Measurements from ENCODE around the gene POU6F2. TPM values are rescaled to one million over a fixed set of nuclear protein-coding genes. Genes with fewer than 3 reads are reported as not detected.

The POU6F2 gene
- polyA plus RNA-seq, 6 donors from 2014 or later, result not detected

GRCh38 chr7:39197831-39198230, 220.1 kb downstream of the POU6F2 start:
- Mint-ChIP-seq H3K9me3 (peaks cover 0 to 5% (median 0%) of the 10 kb centered on the region in 7 donors), H3K27me3 (peaks cover 0 to 6% (median under 1%) of the 10 kb centered on the region in 3 donors), H3K27ac (no peak overlapping the region), H3K36me3 (no peaks in the 10 kb centered on the region), H3K4me1 (no peaks in the 10 kb centered on the region), H3K4me3 (no peak overlapping the region)
- ATAC-seq (ENCODE audit: low read depth in 2 of 2) (no peak), DNase-seq (no peak)

- Mint-ChIP-seq H3K36me3 (no peaks in the 10 kb centered on the region), H3K4me1 (no peaks in the 10 kb centered on the region), H3K27ac (no peak overlapping the region), H3K9me3 (peaks cover 0 to 5% (median under 1%) of the 10 kb centered on the region in 7 donors), H3K27me3 (peaks cover 0 to 6% (median 2%) of the 10 kb centered on the region in 3 donors), H3K4me3 (no peak overlapping the region)
- DNase-seq (no peak), ATAC-seq (ENCODE audit: low read depth in 2 of 2) (no peak)
Measured at GRCh38 chr7:39198556-39198955, 220.8 kb downstream of the POU6F2 start.

- peaks cover 0 to 5% (median 1%) of the 10 kb centered on the region in 7 donors for H3K9me3 Mint-ChIP-seq
- H3K27me3 Mint-ChIP-seq, result peaks cover 0 to 6% (median 4%) of the 10 kb centered on the region in 3 donors
- ATAC-seq (ENCODE audit: low read depth in 2 of 2) (no peak), DNase-seq (no peak)
- H3K27ac Mint-ChIP-seq, result no peak overlapping the region
- H3K4me1 Mint-ChIP-seq, result no peaks in the 10 kb centered on the region
- H3K4me3 Mint-ChIP-seq, result no peak overlapping the region
- no peaks in the 10 kb centered on the region for H3K36me3 Mint-ChIP-seq
Measured at GRCh38 chr7:39199006-39199405, 221.3 kb downstream of the POU6F2 start.

GRCh38 chr7:39199951-39200350, 222.2 kb downstream of the POU6F2 start:
- no peak for ATAC-seq (ENCODE audit: low read depth in 2 of 2)
- Mint-ChIP-seq H3K9me3 (peaks cover 0 to 1% (median 0%) of the 10 kb centered on the region in 7 donors), H3K4me1 (no peaks in the 10 kb centered on the region), H3K36me3 (no peaks in the 10 kb centered on the region), H3K27me3 (peaks cover 0 to 6% (median 4%) of the 10 kb centered on the region in 3 donors), H3K4me3 (no peak overlapping the region), H3K27ac (no peak overlapping the region)
- no peak for DNase-seq

- Mint-ChIP-seq H3K36me3 (no peaks in the 10 kb centered on the region), H3K27ac (no peak overlapping the region), H3K27me3 (peaks cover 0 to 6% (median 4%) of the 10 kb centered on the region in 3 donors), H3K4me3 (no peak overlapping the region), H3K9me3 (peaks cover 0 to 1% (median 0%) of the 10 kb centered on the region in 7 donors), H3K4me1 (no peaks in the 10 kb centered on the region)
- DNase-seq (no peak), ATAC-seq (ENCODE audit: low read depth in 2 of 2) (no peak)
Measured at GRCh38 chr7:39202041-39202440, 224.3 kb downstream of the POU6F2 start.

- DNase-seq (no peak), ATAC-seq (ENCODE audit: low read depth in 2 of 2) (no peak)
- H3K36me3 Mint-ChIP-seq, result no peaks in the 10 kb centered on the region
- H3K27me3 Mint-ChIP-seq, result peaks cover 0 to 12% (median 4%) of the 10 kb centered on the region in 3 donors
- no peaks in the 10 kb centered on the region for H3K4me1 Mint-ChIP-seq
- H3K9me3 Mint-ChIP-seq, result peaks cover 0 to 5% (median 0%) of the 10 kb centered on the region in 7 donors
- H3K27ac Mint-ChIP-seq, result no peak overlapping the region
- no peak overlapping the region for H3K4me3 Mint-ChIP-seq
Measured at GRCh38 chr7:39210362-39210761, 232.7 kb downstream of the POU6F2 start.

GRCh38 chr7:39211581-39211980, 233.9 kb downstream of the POU6F2 start:
- DNase-seq, result no peak
- Mint-ChIP-seq H3K4me3 (no peak overlapping the region), H3K27ac (no peak overlapping the region), H3K36me3 (no peaks in the 10 kb centered on the region), H3K4me1 (no peaks in the 10 kb centered on the region), H3K27me3 (peaks cover 0 to 12% (median 4%) of the 10 kb centered on the region in 3 donors), H3K9me3 (peaks cover 0 to 5% (median 0%) of the 10 kb centered on the region in 7 donors)
- no peak for ATAC-seq (ENCODE audit: low read depth in 2 of 2)

GRCh38 chr7:39212876-39213275, 235.2 kb downstream of the POU6F2 start:
- Mint-ChIP-seq H3K9me3 (peaks cover 0 to 5% (median 0%) of the 10 kb centered on the region in 7 donors), H3K27ac (no peak overlapping the region), H3K4me3 (no peak overlapping the region), H3K36me3 (no peaks in the 10 kb centered on the region), H3K4me1 (no peaks in the 10 kb centered on the region), H3K27me3 (peaks cover 0 to 12% (median 4%) of the 10 kb centered on the region in 3 donors)
- ATAC-seq (ENCODE audit: low read depth in 2 of 2) (no peak), DNase-seq (no peak)

- Mint-ChIP-seq H3K27ac (no peak overlapping the region), H3K36me3 (no peaks in the 10 kb centered on the region), H3K4me3 (no peak overlapping the region), H3K4me1 (no peaks in the 10 kb centered on the region), H3K9me3 (peaks cover 0 to 7% (median 0%) of the 10 kb centered on the region in 7 donors), H3K27me3 (peaks cover 0 to 6% (median 6%) of the 10 kb centered on the region in 3 donors)
- DNase-seq (no peak), ATAC-seq (ENCODE audit: low read depth in 2 of 2) (no peak)
Measured at GRCh38 chr7:39217783-39218182, 240.1 kb downstream of the POU6F2 start.

- Mint-ChIP-seq H3K4me3 (no peak overlapping the region), H3K4me1 (no peaks in the 10 kb centered on the region), H3K36me3 (no peaks in the 10 kb centered on the region), H3K27me3 (peaks cover 0 to 6% (median 6%) of the 10 kb centered on the region in 3 donors), H3K27ac (no peak overlapping the region), H3K9me3 (peaks cover 0 to 7% (median 0%) of the 10 kb centered on the region in 7 donors)
- no peak for DNase-seq
- no peak for ATAC-seq (ENCODE audit: low read depth in 2 of 2)
Measured at GRCh38 chr7:39219869-39220268, 242.2 kb downstream of the POU6F2 start.

- DNase-seq, result no peak
- peaks cover 0 to 17% (median 6%) of the 10 kb centered on the region in 3 donors for H3K27me3 Mint-ChIP-seq
- ATAC-seq (ENCODE audit: low read depth in 2 of 2), result no peak
- H3K4me3 Mint-ChIP-seq, result no peak overlapping the region
- H3K27ac Mint-ChIP-seq, result no peak overlapping the region
- H3K36me3 Mint-ChIP-seq, result no peaks in the 10 kb centered on the region
- peaks cover 0 to 7% (median 0%) of the 10 kb centered on the region in 7 donors for H3K9me3 Mint-ChIP-seq
- no peaks in the 10 kb centered on the region for H3K4me1 Mint-ChIP-seq
Measured at GRCh38 chr7:39221901-39222300, 244.2 kb downstream of the POU6F2 start.

- peaks cover 0 to 11% (median 0%) of the 10 kb centered on the region in 3 donors for H3K27me3 Mint-ChIP-seq
- no peak for DNase-seq
- H3K9me3 Mint-ChIP-seq, result no peaks in the 10 kb centered on the region
- no peak overlapping the region for H3K27ac Mint-ChIP-seq
- no peak overlapping the region for H3K4me3 Mint-ChIP-seq
- H3K4me1 Mint-ChIP-seq, result no peaks in the 10 kb centered on the region
- no peaks in the 10 kb centered on the region for H3K36me3 Mint-ChIP-seq
- no peak for ATAC-seq (ENCODE audit: low read depth in 2 of 2)
Measured at GRCh38 chr7:39228946-39229345, 251.2 kb downstream of the POU6F2 start.

- H3K4me1 Mint-ChIP-seq, result no peaks in the 10 kb centered on the region
- H3K27ac Mint-ChIP-seq, result no peak overlapping the region
- ATAC-seq (ENCODE audit: low read depth in 2 of 2), result no peak
- peaks cover 0 to 4% (median 0%) of the 10 kb centered on the region in 7 donors for H3K9me3 Mint-ChIP-seq
- DNase-seq, result no peak
- H3K4me3 Mint-ChIP-seq, result no peak overlapping the region
- H3K27me3 Mint-ChIP-seq, result peaks cover 0 to 8% (median 0%) of the 10 kb centered on the region in 3 donors
- H3K36me3 Mint-ChIP-seq, result no peaks in the 10 kb centered on the region
Measured at GRCh38 chr7:39233851-39234529, 256.3 kb downstream of the POU6F2 start.

GRCh38 chr7:39238234-39238869, 260.6 kb downstream of the POU6F2 start:
- no peak for DNase-seq
- no peak overlapping the region for H3K27ac Mint-ChIP-seq
- H3K36me3 Mint-ChIP-seq, result no peaks in the 10 kb centered on the region
- no peak for ATAC-seq (ENCODE audit: low read depth in 2 of 2)
- no peak overlapping the region for H3K4me3 Mint-ChIP-seq
- H3K9me3 Mint-ChIP-seq, result peaks cover 0 to 17% (median 5%) of the 10 kb centered on the region in 7 donors
- no peaks in the 10 kb centered on the region for H3K4me1 Mint-ChIP-seq
- peaks cover 0 to 8% (median 4%) of the 10 kb centered on the region in 3 donors for H3K27me3 Mint-ChIP-seq

All from naive B cell (primary cell).